GM23338 (cell line): Measurements from ENCODE around the gene ATP5ME.

Source experiments
- CREB1 ChIP-seq: fragments of 250-450 bp; sonication (Bioruptor Pico); IDR thresholded peaks from 2 replicates; pipeline ENCODE4 v1.5.0; 2020; ENCODE audit warnings: low read depth, mild to moderate bottlenecking, moderate library complexity
- ETS1 ChIP-seq: IDR thresholded peaks from 2 replicates; pipeline ENCODE4 v1.6.1; 2016; ENCODE audit warnings: antibody characterized with exemption
- EZH2 ChIP-seq: fragments of 200-600 bp; sonication (generic); IDR thresholded peaks from one replicate; pipeline ENCODE4 v1.8.0; 2017; ENCODE audit warnings: antibody characterized with exemption, mild to moderate bottlenecking, low read depth; ENCODE audit not compliant: unreplicated experiment
- POLR2AphosphoS5 ChIP-seq: IDR thresholded peaks from 2 replicates; pipeline ENCODE4 v1.6.1; 2016; ENCODE audit warnings: antibody characterized with exemption, low read depth
- STAT1 ChIP-seq: IDR thresholded peaks from one replicate; pipeline ENCODE4 v1.6.1; 2016; ENCODE audit warnings: antibody characterized with exemption; ENCODE audit not compliant: unreplicated experiment
- TF ChIP-seq, protein P1 (sequence below), 2 experiments: fragments of 200-600 bp in 1 of 2; sonication (generic) in 1 of 2; conservative IDR thresholded peaks; 2 replicates each; pipeline versions ENCODE4 v1.5.1 to v1.6.1; 2016 to 2017; ENCODE audit warnings: antibody characterized with exemption in 2 of 2, low read depth in 2 of 2, mild to moderate bottlenecking in 2 of 2, moderate library complexity in 1 of 2

DNA sequence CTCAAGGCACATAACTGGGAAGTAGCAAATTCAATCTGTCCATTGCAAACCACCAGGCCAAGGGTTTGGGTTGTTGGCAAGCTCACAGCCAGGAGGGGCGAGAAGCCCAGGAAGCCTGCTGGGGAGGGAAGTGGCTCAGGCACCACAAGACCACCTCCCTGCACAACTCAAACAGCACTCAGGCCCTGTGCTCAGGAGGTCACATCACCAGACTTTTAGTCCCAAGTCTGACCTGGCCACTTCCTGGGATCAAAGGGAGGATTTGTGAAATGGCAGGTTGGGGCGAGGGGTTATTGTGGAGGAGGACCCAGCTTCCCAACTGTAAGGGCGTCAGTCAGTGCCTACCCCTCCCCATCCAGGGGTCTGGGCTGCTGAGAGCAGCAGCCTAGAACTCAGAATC, 2.3 kb downstream of the ATP5ME start:
- no peak for TF ChIP-seq STAT1
- no peak for TF ChIP-seq ETS1
- TF ChIP-seq, protein P1, sequence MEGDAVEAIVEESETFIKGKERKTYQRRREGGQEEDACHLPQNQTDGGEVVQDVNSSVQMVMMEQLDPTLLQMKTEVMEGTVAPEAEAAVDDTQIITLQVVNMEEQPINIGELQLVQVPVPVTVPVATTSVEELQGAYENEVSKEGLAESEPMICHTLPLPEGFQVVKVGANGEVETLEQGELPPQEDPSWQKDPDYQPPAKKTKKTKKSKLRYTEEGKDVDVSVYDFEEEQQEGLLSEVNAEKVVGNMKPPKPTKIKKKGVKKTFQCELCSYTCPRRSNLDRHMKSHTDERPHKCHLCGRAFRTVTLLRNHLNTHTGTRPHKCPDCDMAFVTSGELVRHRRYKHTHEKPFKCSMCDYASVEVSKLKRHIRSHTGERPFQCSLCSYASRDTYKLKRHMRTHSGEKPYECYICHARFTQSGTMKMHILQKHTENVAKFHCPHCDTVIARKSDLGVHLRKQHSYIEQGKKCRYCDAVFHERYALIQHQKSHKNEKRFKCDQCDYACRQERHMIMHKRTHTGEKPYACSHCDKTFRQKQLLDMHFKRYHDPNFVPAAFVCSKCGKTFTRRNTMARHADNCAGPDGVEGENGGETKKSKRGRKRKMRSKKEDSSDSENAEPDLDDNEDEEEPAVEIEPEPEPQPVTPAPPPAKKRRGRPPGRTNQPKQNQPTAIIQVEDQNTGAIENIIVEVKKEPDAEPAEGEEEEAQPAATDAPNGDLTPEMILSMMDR (conservative IDR thresholded peaks at IDR 0.05; ENCODE audit: low read depth in 2 of 2), result no peak
- no peak for TF ChIP-seq EZH2
- TF ChIP-seq POLR2AphosphoS5, result no peak
- no peak for TF ChIP-seq CREB1 (CRISPR knock-in tag)
